SK-N-MC (cell line): ENCODE measurements around the gene TMEM50B.

ENCODE experiments used
- DNase-seq: peaks from one replicate; pipeline ENCODE4 v3.0.0-alpha.2; 2011; ENCODE audit warnings: low read depth, low spot score
- H3K27ac ChIP-seq: fragments of 200-600 bp; sonication (generic); 2 replicates; pipeline ENCODE4 v1.5.1; 2016; ENCODE audit warnings: mixed run types
- H3K36me3 ChIP-seq: fragments of 200-600 bp; sonication (generic); 2 replicates; pipeline ENCODE4 v1.6.1; 2017; ENCODE audit warnings: antibody characterized with exemption, low read length, mixed read lengths; ENCODE audit not compliant: insufficient read depth
- H3K4me3 ChIP-seq: fragments of 200-600 bp; sonication (generic); 2 replicates; pipeline ENCODE4 v1.5.1; 2016
- H3K9ac ChIP-seq: fragments of 200-600 bp; sonication (generic); 2 replicates; pipeline ENCODE4 v1.8.0; 2017; ENCODE audit warnings: mixed run types, mixed read lengths; ENCODE audit not compliant: insufficient read length
- H3K9me3 ChIP-seq: fragments of 200-600 bp; sonication (generic); 2 replicates; pipeline ENCODE4 v1.6.1; 2017; ENCODE audit warnings: low read depth, mild to moderate bottlenecking, antibody characterized with exemption, low read length, moderate library complexity, mixed read lengths
- EZH2 ChIP-seq: fragments of 200-600 bp; sonication (generic); IDR thresholded peaks from one replicate; pipeline ENCODE4 v1.6.1; 2017; ENCODE audit warnings: antibody characterized with exemption
- FOXP2 ChIP-seq: optimal IDR thresholded peaks from 2 replicates; pipeline ENCODE3; 2011; ENCODE audit warnings: mild to moderate bottlenecking, moderate library complexity; ENCODE audit not compliant: insufficient read depth; ENCODE audit errors: extremely low read length, control extremely low read depth
- POLR2AphosphoS5 ChIP-seq: IDR thresholded peaks from 2 replicates; pipeline ENCODE4 v1.6.1; 2012; ENCODE audit warnings: mild to moderate bottlenecking, low read depth, low read length, borderline replicate concordance

Gene TMEM50B

DNA sequence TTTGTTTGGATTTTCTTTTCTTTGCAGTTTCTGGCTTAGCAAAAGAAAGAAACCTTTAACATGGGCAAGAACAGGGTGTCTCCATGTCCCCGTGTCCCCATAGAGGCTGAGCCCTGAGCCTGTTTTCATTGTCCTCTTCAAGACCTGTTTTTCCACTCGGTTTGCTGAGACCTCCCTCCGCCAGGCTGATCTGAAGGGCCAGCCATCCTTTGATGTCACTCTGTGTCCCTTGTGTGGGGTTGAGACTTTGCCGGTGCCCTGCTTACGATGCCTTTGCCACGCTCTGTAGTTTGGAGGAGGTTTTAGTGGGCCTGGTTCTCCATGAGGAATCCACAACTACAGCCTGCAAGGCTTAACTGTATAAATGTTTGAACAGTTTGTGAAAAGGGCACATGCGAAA lies 52.7 kb downstream of the TMEM50B start:
- Histone ChIP-seq H3K36me3 (peaks cover 67% of the 10 kb centered on the region), H3K4me3 (no peak overlapping the region), H3K9ac (no peak overlapping the region), H3K9me3 (no peaks in the 10 kb centered on the region), H3K27ac (no peak overlapping the region)
- no peak for DNase-seq
- no peak for TF ChIP-seq EZH2
- no peak for TF ChIP-seq FOXP2
- no peak for TF ChIP-seq POLR2AphosphoS5

GRCh38 chr21:33425825-33426224 lies 53.9 kb downstream of the TMEM50B start:
- Histone ChIP-seq H3K27ac (no peak overlapping the region), H3K4me3 (no peak overlapping the region), H3K9me3 (no peaks in the 10 kb centered on the region), H3K9ac (no peak overlapping the region), H3K36me3 (peaks cover 66% of the 10 kb centered on the region)
- no peak for TF ChIP-seq EZH2
- TF ChIP-seq POLR2AphosphoS5: no peak
- no peak for TF ChIP-seq FOXP2
- DNase-seq: no peak

GRCh38 chr21:33424214-33424613 lies 55.6 kb downstream of the TMEM50B start:
- Histone ChIP-seq H3K9me3 (no peaks in the 10 kb centered on the region), H3K9ac (no peak overlapping the region), H3K36me3 (peaks cover 70% of the 10 kb centered on the region), H3K27ac (no peak overlapping the region), H3K4me3 (no peak overlapping the region)
- DNase-seq: no peak
- TF ChIP-seq FOXP2: no peak
- TF ChIP-seq POLR2AphosphoS5: no peak
- no peak for TF ChIP-seq EZH2

DNA sequence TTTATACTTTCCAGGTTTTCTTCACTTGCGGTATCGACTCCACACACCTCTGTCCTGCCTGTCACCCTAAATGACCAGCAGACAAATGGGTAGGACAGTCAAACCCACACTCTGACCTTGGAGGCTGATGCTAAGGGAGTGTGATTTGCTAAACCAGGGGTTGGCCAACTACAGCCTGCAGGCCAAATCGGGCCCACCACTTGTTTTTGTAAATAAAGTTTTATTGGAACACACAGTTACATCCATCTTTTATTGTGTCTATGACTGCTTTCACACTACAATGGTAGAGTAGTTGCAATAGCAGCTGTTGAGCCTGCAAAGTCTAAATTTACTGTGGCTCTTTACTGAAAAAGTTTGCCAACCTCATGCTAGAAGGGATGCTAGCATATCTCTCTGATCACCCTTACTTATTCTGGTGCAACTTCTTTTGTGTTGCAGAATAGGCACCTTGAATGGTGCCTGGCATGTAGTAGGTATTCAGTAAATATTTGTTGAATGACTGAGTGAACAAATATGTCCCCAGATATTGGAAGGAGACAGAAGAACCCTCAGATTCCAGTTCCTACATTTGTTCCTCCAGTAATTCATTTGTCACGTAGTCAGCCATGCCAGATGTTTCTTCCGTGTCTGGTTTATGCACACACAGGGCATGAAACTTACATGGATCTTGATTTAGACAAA lies 57.9 kb downstream of the TMEM50B start:
- Histone ChIP-seq H3K36me3 (peaks cover 57% of the 10 kb centered on the region), H3K4me3 (no peak overlapping the region), H3K27ac (no peak overlapping the region), H3K9me3 (no peaks in the 10 kb centered on the region), H3K9ac (no peak overlapping the region)
- TF ChIP-seq FOXP2: no peak
- no peak for TF ChIP-seq POLR2AphosphoS5
- TF ChIP-seq EZH2: no peak
- no peak for DNase-seq

DNA sequence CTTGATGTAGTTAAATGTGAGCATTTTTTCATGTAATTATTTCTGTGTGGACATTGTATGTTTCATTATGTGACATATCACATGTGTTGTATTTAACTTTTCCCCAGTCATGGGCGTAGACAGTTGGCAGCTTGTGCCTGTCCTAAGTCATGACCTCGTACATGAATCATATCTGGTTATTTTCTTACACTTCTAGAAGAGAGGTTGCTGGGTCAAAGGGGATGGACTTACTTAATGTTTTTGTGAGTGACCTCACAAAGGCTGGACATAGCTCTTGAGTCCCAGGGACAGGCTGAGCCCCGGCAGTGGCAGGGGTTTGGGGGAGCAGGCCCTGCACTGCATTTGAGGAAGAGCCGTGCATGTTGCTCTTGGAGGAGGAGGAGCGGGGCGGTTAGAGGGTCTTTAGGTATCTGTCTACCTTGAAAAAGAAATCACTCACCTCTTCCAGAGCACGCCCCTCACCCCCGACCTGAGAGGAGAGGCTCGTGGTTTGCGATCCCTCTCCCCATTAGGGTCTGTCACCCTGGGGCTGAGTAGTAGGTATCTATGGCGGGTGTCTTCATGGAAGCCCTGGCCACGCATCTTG lies 60.1 kb downstream of the TMEM50B start:
- Histone ChIP-seq H3K27ac (no peak overlapping the region), H3K36me3 (peaks cover 59% of the 10 kb centered on the region), H3K4me3 (no peak overlapping the region), H3K9me3 (no peaks in the 10 kb centered on the region), H3K9ac (no peak overlapping the region)
- TF ChIP-seq EZH2 (no peak), FOXP2 (no peak), POLR2AphosphoS5 (no peak)
- DNase-seq: no peak

DNA sequence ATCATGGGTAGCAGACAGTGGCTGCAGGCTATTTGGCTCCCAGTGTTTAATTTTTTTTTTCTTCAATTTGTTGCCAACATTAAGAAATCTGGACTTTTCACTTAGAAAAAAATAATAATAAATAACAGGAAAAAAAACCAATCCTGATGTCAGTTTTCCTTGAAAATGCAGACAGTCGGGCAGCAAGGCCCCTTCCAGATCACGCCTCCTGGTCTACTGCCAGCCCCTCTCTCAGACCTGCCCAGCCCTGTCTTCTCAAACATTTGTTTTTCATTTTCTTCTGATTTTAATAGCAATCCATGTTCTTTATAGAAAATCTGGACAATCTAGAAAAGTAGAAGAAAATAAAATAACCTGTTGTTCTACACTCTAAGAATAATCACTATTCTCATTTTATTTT lies 61.1 kb downstream of the TMEM50B start:
- Histone ChIP-seq H3K27ac (peak overlapping the region; percentile 19; the same call in 1 of the 2 replicates), H3K36me3 (peaks cover 56% of the 10 kb centered on the region), H3K9ac (no peak overlapping the region), H3K9me3 (no peaks in the 10 kb centered on the region), H3K4me3 (no peak overlapping the region)
- TF ChIP-seq POLR2AphosphoS5: no peak
- TF ChIP-seq FOXP2: no peak
- no peak for TF ChIP-seq EZH2
- no peak for DNase-seq

DNA sequence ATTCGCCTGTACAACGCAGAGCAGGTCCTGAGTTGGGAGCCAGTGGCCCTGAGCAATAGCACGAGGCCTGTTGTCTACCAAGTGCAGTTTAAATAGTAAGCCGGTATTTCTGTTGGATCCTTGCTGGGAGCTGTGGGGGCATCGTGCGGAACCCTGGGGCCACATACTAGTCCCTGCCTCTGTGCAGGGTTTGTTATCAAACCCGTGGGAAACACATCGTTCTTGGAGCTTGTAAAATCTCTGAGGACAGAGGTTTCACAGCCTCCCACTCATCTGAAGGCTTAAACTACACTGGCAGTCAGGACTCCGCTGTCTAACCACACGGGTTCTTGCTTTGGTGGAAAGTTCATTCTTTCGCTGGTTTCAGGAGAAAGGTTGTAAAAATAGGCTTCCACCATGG lies 64.8 kb downstream of the TMEM50B start:
- Histone ChIP-seq H3K9me3 (no peaks in the 10 kb centered on the region), H3K4me3 (no peak overlapping the region), H3K9ac (no peak overlapping the region), H3K36me3 (peaks cover 31% of the 10 kb centered on the region), H3K27ac (no peak overlapping the region)
- DNase-seq: no peak
- TF ChIP-seq POLR2AphosphoS5 (no peak), FOXP2 (no peak), EZH2 (no peak)

DNA sequence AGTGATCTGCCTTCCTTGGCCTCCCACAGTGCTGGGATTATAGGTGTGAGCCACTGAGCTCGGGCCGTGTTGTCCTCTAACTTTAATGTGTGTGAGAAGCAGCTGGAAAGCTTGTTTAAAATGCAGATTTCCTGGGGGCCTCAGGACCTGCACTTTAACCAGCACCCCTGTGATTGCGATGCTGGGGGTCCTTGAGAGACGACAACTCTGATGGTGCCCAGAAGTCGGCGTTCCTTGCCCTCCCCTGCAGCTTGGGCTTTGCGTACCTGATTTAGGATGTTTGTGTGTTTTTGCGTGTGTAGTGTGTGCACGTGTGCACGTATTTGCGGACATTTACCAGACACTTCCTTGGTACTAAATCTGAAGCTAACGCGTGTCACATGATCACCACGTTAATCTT lies 65.7 kb downstream of the TMEM50B start:
- no peak overlapping the region for H3K27ac ChIP-seq
- peaks cover 26% of the 10 kb centered on the region for H3K36me3 ChIP-seq

More for the DNA sequence above, 65.7 kb downstream of the TMEM50B start:
- no peak for DNase-seq
- Histone ChIP-seq H3K9me3 (no peaks in the 10 kb centered on the region), H3K9ac (no peak overlapping the region), H3K4me3 (no peak overlapping the region)
- no peak for TF ChIP-seq FOXP2
- TF ChIP-seq EZH2: no peak
- no peak for TF ChIP-seq POLR2AphosphoS5
